BLaER1 (cell line): ENCODE data around the gene PSEN1.

Experiments used
- H3K27ac ChIP-seq: shearing (Covaris generic); formaldehyde crosslinking; 2 replicates; pipeline ENCODE4 v1.8.1; 2022
- H3K27me3 ChIP-seq: shearing (Covaris generic); formaldehyde crosslinking; 2 replicates; pipeline ENCODE4 v1.8.1; 2022
- H3K36me3 ChIP-seq: shearing (Covaris generic); formaldehyde crosslinking; 2 replicates; pipeline ENCODE4 v1.8.1; 2022
- H3K4me1 ChIP-seq: shearing (Covaris generic); formaldehyde crosslinking; 2 replicates; pipeline ENCODE4 v1.8.1; 2022
- H3K4me2 ChIP-seq: shearing (Covaris generic); formaldehyde crosslinking; 2 replicates; pipeline ENCODE4 v1.8.1; 2022
- H3K4me3 ChIP-seq: shearing (Covaris generic); formaldehyde crosslinking; 2 replicates; pipeline ENCODE4 v1.8.1; 2022
- H3K9ac ChIP-seq: shearing (Covaris generic); formaldehyde crosslinking; 2 replicates; pipeline ENCODE4 v1.8.1; 2022
- H3K9me3 ChIP-seq: shearing (Covaris generic); formaldehyde crosslinking; 2 replicates; pipeline ENCODE4 v1.8.1; 2022
- H4K20me1 ChIP-seq: shearing (Covaris generic); formaldehyde crosslinking; 2 replicates; pipeline ENCODE4 v1.8.1; 2022
- Cebpa-rat ChIP-seq: shearing (Covaris generic); IDR thresholded peaks from 2 replicates; pipeline ENCODE4 v1.8.1; 2022

The PSEN1 gene

DNA sequence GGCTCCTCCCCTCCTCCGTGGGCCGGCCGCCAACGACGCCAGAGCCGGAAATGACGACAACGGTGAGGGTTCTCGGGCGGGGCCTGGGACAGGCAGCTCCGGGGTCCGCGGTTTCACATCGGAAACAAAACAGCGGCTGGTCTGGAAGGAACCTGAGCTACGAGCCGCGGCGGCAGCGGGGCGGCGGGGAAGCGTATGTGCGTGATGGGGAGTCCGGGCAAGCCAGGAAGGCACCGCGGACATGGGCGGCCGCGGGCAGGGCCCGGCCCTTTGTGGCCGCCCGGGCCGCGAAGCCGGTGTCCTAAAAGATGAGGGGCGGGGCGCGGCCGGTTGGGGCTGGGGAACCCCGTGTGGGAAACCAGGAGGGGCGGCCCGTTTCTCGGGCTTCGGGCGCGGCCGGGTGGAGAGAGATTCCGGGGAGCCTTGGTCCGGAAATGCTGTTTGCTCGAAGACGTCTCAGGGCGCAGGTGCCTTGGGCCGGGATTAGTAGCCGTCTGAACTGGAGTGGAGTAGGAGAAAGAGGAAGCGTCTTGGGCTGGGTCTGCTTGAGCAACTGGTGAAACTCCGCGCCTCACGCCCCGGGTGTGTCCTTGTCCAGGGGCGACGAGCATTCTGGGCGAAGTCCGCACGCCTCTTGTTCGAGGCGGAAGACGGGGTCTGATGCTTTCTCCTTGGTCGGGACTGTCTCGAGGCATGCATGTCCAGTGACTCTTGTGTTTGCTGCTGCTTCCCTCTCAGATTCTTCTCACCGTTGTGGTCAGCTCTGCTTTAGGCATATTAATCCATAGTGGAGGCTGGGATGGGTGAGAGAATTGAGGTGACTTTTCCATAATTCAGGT, at the start of gene PSEN1:
PSEN1 (plus strand) TSS at position 121 of the 839 bp plus-strand sequence. CDS start 11,513 bp downstream, outside the sequence.
- Histone ChIP-seq H4K20me1 (peaks cover 32% of the 10 kb centered on the region; the same call in 1 of the 2 replicates), H3K36me3 (no peaks in the 10 kb centered on the region), H3K9ac (peak within 1 kb of the TSS; percentile 92), H3K9me3 (peaks cover 20% of the 10 kb centered on the region; the same call in 1 of the 2 replicates), H3K4me3 (peak within 1 kb of the TSS; percentile 93), H3K4me2 (peak within 1 kb of the TSS; percentile 85), H3K4me1 (peaks cover 18% of the 10 kb centered on the region), H3K27me3 (no peaks in the 10 kb centered on the region), H3K27ac (peak within 1 kb of the TSS; percentile 94)
- TF ChIP-seq Cebpa-rat: no peak

DNA sequence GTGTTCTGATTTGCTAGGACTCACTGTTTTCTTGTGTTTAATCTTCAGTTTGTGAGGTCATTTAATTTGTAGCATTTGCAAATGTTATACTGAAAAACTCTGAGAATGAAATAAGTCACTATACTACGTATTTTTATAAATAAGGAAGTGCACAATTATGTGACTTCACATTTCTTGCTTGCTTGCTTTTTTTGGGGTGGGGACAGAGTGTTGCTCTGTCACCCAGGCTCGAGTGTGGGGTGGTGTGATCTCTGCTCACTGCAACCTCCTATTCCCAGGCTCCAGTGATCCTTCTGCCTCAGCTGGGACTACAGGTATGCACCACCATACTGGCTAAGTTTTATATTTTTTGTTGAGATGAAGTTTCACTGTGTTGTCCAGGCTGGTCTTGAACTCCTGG, 45.3 kb upstream of the PSEN1 start:
- peaks cover 88% of the 10 kb centered on the region for H4K20me1 ChIP-seq
- no peak for TF ChIP-seq Cebpa-rat
- H3K36me3 ChIP-seq: peaks cover 97% of the 10 kb centered on the region

DNA sequence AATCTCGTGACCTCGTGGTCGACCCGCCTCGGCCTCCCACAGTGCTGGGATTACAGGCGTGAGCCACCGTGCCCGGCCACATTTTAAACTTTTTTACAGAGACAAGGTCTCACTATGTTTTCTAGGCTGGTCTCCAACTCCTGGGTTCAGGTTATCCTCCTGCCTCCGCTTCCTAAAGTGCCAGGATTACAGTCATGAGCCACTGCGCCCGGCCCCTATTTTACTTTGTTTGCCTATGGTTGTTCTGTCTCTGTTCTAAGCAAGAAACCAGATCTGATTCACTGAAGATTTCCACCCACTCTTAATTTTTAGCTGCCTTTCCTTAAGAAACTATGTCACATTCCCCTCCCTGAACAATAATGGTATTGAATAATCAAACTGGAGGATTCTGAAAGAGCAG, 38.9 kb upstream of the PSEN1 start:
- Histone ChIP-seq H3K27me3 (no peaks in the 10 kb centered on the region), H3K9ac (no peak overlapping the region), H3K9me3 (no peaks in the 10 kb centered on the region), H3K27ac (no peak overlapping the region), H3K4me2 (no peak overlapping the region), H3K36me3 (peaks cover 94% of the 10 kb centered on the region), H3K4me3 (no peak overlapping the region), H3K4me1 (no peaks in the 10 kb centered on the region), H4K20me1 (peaks cover 76% of the 10 kb centered on the region)
- TF ChIP-seq Cebpa-rat: no peak

More for the DNA sequence above, 45.3 kb upstream of the PSEN1 start:
- H3K9me3 ChIP-seq: no peaks in the 10 kb centered on the region
- no peak overlapping the region for H3K9ac ChIP-seq
- H3K4me2 ChIP-seq: no peak overlapping the region
- no peaks in the 10 kb centered on the region for H3K4me1 ChIP-seq
- H3K4me3 ChIP-seq: no peak overlapping the region
- no peak overlapping the region for H3K27ac ChIP-seq
- no peaks in the 10 kb centered on the region for H3K27me3 ChIP-seq

DNA sequence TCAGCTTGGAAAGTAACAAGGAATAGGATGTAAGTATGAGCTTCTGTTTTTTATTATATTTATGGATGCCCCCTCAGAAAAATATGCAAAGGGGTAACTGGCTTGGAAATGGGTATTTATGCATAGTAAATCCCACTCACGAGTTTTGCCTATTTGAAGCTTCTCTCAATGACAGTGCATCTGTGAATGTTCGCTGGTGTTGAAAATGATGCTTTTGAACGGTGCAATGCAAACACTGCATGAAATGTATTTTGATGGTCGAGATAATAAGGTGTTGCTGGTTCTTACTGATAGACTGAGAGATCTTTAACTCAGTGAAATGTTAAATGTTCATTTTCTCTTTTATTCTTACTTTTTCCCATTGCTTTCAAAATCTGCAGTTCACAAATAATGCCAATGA, 36.0 kb upstream of the PSEN1 start:
- TF ChIP-seq Cebpa-rat: no peak
- H3K4me3 ChIP-seq: no peak overlapping the region
- no peaks in the 10 kb centered on the region for H3K27me3 ChIP-seq
- no peak overlapping the region for H3K4me2 ChIP-seq
- no peak overlapping the region for H3K27ac ChIP-seq
- peaks cover 96% of the 10 kb centered on the region for H3K36me3 ChIP-seq
- H4K20me1 ChIP-seq: peaks cover 46% of the 10 kb centered on the region
- H3K9ac ChIP-seq: no peak overlapping the region
- H3K4me1 ChIP-seq: no peaks in the 10 kb centered on the region
- no peaks in the 10 kb centered on the region for H3K9me3 ChIP-seq

DNA sequence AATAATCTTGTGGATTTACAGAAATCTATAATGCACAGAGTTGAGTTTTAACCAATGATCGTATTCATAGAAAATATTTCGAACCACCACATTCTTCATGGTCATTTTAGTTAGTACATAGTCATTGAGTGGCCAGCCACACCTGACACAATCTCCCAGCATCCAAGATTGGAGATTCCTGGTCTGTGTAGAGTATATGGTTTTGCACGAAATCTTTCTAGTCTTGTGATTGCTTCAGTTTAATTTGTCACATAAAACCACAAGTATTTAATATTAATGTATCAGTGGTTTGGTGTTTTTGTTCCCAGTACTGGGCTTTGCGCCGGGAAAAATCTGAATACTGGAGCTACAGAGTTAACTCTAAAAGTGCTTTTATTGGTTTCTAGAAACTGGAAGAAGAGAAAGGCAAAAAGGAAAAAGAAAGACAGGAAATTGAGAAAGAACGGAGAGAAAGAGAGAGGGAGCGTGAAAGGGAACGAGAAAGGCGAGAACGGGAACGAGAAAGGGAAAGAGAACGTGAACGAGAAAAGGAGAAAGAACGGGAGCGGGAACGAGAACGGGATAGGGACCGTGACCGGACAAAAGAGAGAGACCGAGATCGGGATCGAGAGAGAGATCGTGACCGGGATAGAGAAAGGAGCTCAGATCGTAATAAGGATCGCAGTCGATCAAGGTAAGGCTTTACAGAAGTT, 33.4 kb upstream of the PSEN1 start:
- H3K4me1 ChIP-seq: no peaks in the 10 kb centered on the region
- no peak overlapping the region for H3K9ac ChIP-seq
- H3K27me3 ChIP-seq: no peaks in the 10 kb centered on the region
- peaks cover 20% of the 10 kb centered on the region for H4K20me1 ChIP-seq
- H3K27ac ChIP-seq: no peak overlapping the region
- TF ChIP-seq Cebpa-rat: no peak
- H3K36me3 ChIP-seq: peaks cover 93% of the 10 kb centered on the region
- H3K9me3 ChIP-seq: no peaks in the 10 kb centered on the region
- H3K4me2 ChIP-seq: no peak overlapping the region
- no peak overlapping the region for H3K4me3 ChIP-seq

DNA sequence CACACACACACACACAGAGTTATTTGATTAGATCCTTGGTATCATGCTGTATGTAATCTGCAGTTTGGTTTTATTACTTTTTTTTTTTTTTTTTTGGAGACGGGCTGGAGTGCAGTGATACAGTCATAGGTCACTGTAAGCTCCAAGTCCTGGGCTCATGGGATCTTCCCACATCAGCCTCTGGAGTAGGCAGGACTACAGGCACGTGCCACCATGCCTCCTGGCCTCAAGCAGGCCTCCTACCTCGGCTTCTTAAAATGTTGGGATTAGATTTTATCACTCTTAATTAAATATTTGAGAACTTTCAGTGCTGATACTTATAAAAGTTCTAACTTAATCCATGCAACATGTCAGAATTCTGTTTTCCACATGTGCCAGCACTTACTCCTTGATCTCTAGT, 31.3 kb upstream of the PSEN1 start:
- no peak overlapping the region for H3K9ac ChIP-seq
- no peaks in the 10 kb centered on the region for H3K9me3 ChIP-seq
- H3K36me3 ChIP-seq: peaks cover 93% of the 10 kb centered on the region
- peaks cover 8% of the 10 kb centered on the region for H4K20me1 ChIP-seq
- no peak overlapping the region for H3K4me3 ChIP-seq
- H3K27ac ChIP-seq: no peak overlapping the region
- H3K4me1 ChIP-seq: no peaks in the 10 kb centered on the region
- TF ChIP-seq Cebpa-rat: no peak
- H3K4me2 ChIP-seq: no peak overlapping the region
- no peaks in the 10 kb centered on the region for H3K27me3 ChIP-seq

DNA sequence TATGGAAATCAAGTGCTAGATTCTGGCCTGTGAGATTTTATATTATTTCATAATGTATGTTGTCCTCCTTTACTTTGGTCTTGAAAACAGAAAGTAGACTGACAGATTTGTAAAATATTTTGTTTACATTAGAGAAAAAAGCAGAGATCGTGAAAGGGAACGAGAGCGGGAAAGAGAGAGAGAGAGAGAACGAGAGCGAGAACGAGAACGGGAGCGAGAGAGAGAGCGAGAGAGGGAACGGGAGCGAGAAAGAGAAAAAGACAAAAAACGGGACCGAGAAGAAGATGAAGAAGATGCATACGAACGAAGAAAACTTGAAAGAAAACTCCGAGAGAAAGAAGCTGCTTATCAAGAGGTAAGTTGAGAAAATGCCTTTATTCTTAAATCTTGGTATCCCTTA, 30.6 kb upstream of the PSEN1 start:
- Histone ChIP-seq H3K4me3 (no peak overlapping the region), H4K20me1 (0 out of 2 replicates have a peak, but pooled peaks cover 1% of the 10 kb centered on the region), H3K27me3 (no peaks in the 10 kb centered on the region), H3K36me3 (peaks cover 93% of the 10 kb centered on the region), H3K9ac (no peak overlapping the region), H3K27ac (no peak overlapping the region), H3K4me1 (no peaks in the 10 kb centered on the region), H3K4me2 (no peak overlapping the region), H3K9me3 (no peaks in the 10 kb centered on the region)
- TF ChIP-seq Cebpa-rat: no peak

DNA sequence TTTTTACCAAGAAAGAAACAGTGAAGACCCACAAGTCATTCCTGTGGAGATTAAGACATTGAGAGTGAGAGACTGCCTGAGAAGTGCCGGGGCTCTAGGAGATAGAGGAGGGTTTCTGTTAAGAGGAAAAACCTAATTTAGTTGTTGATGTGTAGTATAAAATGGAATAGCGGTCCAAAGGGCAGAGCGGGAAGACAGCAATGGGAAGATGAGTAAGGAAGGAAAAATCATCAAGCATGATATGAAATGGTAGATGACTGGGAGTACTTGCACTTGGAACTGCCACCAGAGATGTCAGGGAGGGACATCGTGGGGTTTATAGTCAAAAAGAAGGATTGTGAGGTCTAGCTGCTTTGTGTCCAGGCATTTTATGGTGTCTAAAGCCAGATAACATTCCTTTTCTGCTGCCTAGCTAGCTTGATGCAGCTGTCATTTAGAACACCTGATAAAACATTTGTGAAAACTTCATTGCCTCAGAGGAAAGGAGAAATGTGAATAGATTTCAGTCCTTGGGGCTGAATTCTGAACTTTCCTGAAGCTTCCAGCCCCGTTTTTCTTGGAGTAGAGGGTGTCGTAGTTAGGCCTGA, 20.1 kb upstream of the PSEN1 start:
- no peaks in the 10 kb centered on the region for H3K4me1 ChIP-seq
- H3K4me3 ChIP-seq: no peak overlapping the region
- no peak overlapping the region for H3K4me2 ChIP-seq
- peaks cover 100% of the 10 kb centered on the region for H3K36me3 ChIP-seq
- no peak for TF ChIP-seq Cebpa-rat
- no peaks in the 10 kb centered on the region for H3K27me3 ChIP-seq
- H3K27ac ChIP-seq: no peak overlapping the region
- no peaks in the 10 kb centered on the region for H3K9me3 ChIP-seq
- H4K20me1 ChIP-seq: peaks cover 45% of the 10 kb centered on the region
- H3K9ac ChIP-seq: no peak overlapping the region

DNA sequence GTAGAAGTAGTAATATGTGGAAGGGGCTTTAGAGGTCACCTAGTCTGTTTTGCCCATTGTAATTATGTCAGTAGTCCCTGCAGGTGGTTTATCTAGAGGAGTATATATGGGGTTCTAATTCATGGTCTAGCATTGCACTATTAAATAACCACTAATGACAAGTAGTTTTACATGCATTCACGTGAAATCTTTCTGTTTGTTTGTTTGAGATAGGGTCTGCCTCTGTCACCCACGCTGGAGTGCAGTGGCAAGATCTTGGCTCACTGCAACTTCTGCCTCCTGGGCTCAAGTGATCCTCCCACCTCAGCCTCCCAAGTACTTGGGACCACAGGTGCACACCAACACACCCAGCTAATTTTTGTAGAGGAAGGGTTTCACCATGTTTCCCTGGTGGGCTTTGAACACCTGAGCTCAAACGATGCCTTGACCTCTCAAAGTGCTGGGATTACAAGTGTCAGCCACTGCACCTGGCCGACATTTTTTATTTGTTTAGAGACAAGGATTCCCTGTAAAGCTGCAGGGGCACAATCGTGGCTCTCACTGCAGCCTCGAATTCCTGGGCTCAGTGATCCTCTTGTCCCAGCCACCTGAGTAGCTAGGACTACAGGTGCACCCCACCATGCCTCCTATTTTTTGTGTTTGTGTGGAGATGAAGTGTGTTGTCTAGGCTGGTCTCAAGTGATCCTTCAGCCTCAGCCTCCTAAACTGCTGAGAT, 12.0 kb upstream of the PSEN1 start:
- Histone ChIP-seq H3K4me3 (no peak overlapping the region), H3K4me1 (no peaks in the 10 kb centered on the region), H4K20me1 (peaks cover 3% of the 10 kb centered on the region; the same call in 1 of the 2 replicates), H3K4me2 (no peak overlapping the region), H3K36me3 (peaks cover 66% of the 10 kb centered on the region), H3K9ac (no peak overlapping the region), H3K9me3 (no peaks in the 10 kb centered on the region), H3K27me3 (no peaks in the 10 kb centered on the region), H3K27ac (no peak overlapping the region)
- no peak for TF ChIP-seq Cebpa-rat
